HEK293 (cell line): ENCODE measurements around the gene PDE4B.

Experiments
- CTCF ChIA-PET: fragments of 350-600 bp; formaldehyde crosslinking; extraction: SDS; loops from one replicate; lab custom pipeline; 2021; ENCODE audit warnings: antibody characterized with exemption; lab: Yijun Ruan, JAX
- POLR2A ChIA-PET: fragments of 300-600 bp; formaldehyde crosslinking; extraction: SDS; loops from one replicate; lab custom pipeline; 2020; ENCODE audit warnings: antibody characterized with exemption, inconsistent platforms; lab: Yijun Ruan, JAX
- H3K27ac ChIP-seq: fragments of 200-500 bp; sonication (Bioruptor generic); 2 replicates; pipeline ENCODE4 v1.5.1; 2014; ENCODE audit warnings: low read depth, low read length, control low read depth, inconsistent platforms; ENCODE audit errors: extremely low read depth
- H3K36me3 ChIP-seq, 2 experiments: fragments of 200-500 bp in 1 of 2; sonication (Bioruptor generic) in 1 of 2; 1 replicate in 1 of 2; 2 replicates in 1 of 2; pipeline ENCODE4 v1.5.1; 2014 to 2017; ENCODE audit warnings: inconsistent platforms in 2 of 2, low read length in 2 of 2; ENCODE audit not compliant: control insufficient read depth in 2 of 2, insufficient read depth in 1 of 2
- H3K4me1 ChIP-seq: fragments of 200-500 bp; sonication (Bioruptor generic); 2 replicates; pipeline ENCODE4 v1.5.1; 2014; ENCODE audit warnings: mild to moderate bottlenecking, low read length, inconsistent platforms; ENCODE audit not compliant: control insufficient read depth, insufficient read depth
- H3K4me3 ChIP-seq: 2 replicates; pipeline ENCODE4 v1.5.1; 2011; ENCODE audit warnings: low read depth, mild to moderate bottlenecking, control low read depth, low read length, moderate library complexity
- H3K9me3 ChIP-seq: fragments of 200-500 bp; sonication (Bioruptor generic); 2 replicates; pipeline ENCODE4 v1.5.1; 2014; ENCODE audit warnings: low read depth, low read length, inconsistent platforms; ENCODE audit not compliant: control insufficient read depth, insufficient read depth
- ATF2 ChIP-seq: fragments of 450-650 bp; formaldehyde crosslinking; IDR thresholded peaks from 2 replicates; pipeline ENCODE4 v1.5.1; 2016; ENCODE audit warnings: missing biosample characterization, missing genetic modification characterization, low read depth
- HOXD13 ChIP-seq: sonication (generic); formaldehyde crosslinking; IDR thresholded peaks from 2 replicates; pipeline ENCODE4 v1.8.0; 2022; ENCODE audit warnings: missing genetic modification reagents, borderline replicate concordance
- KLF1 ChIP-seq: fragments of 450-650 bp; formaldehyde crosslinking; IDR thresholded peaks from 2 replicates; pipeline ENCODE4 v1.5.1; 2016; ENCODE audit warnings: missing biosample characterization, missing genetic modification characterization
- KLF7 ChIP-seq: fragments of 450-650 bp; formaldehyde crosslinking; IDR thresholded peaks from 2 replicates; pipeline ENCODE4 v1.5.1; 2016; ENCODE audit warnings: missing biosample characterization, missing genetic modification characterization, borderline replicate concordance
- PBX3 ChIP-seq: sonication (generic); formaldehyde crosslinking; IDR thresholded peaks from 2 replicates; pipeline ENCODE4 v1.8.1; 2022; ENCODE audit warnings: mild to moderate bottlenecking, moderate library complexity, missing genetic modification reagents
- REST ChIP-seq: fragments of 450-650 bp; formaldehyde crosslinking; IDR thresholded peaks from 2 replicates; pipeline ENCODE4 v1.5.1; 2016; ENCODE audit warnings: missing biosample characterization, missing genetic modification characterization
- TRIM28 ChIP-seq: IDR thresholded peaks from 2 replicates; pipeline ENCODE4 v1.6.1; 2011; ENCODE audit warnings: low read length, control low read depth, borderline replicate concordance
- ZBTB21 ChIP-seq: fragments of 450-650 bp; formaldehyde crosslinking; IDR thresholded peaks from 2 replicates; pipeline ENCODE4 v1.5.1; 2017; ENCODE audit warnings: missing biosample characterization, missing genetic modification characterization
- ZFP69B ChIP-seq: fragments of 450-650 bp; formaldehyde crosslinking; IDR thresholded peaks from 2 replicates; pipeline ENCODE4 v1.5.1; 2016; ENCODE audit warnings: missing biosample characterization, missing genetic modification characterization
- ZNF121 ChIP-seq: fragments of 450-650 bp; formaldehyde crosslinking; IDR thresholded peaks from 2 replicates; pipeline ENCODE4 v1.5.1; 2016; ENCODE audit warnings: missing biosample characterization, missing genetic modification characterization
- ZNF26 ChIP-seq: fragments of 450-650 bp; formaldehyde crosslinking; IDR thresholded peaks from 2 replicates; pipeline ENCODE4 v1.5.1; 2016; ENCODE audit warnings: missing biosample characterization, missing genetic modification characterization
- ZNF274 ChIP-seq, 2 experiments: fragments of 200-500 bp in 1 of 2; fragments of 450-650 bp in 1 of 2; sonication (Bioruptor generic) in 1 of 2; formaldehyde crosslinking in 1 of 2; IDR thresholded peaks; 2 replicates each; pipeline versions ENCODE4 v1.5.1 to v1.6.1; 2014 to 2016; ENCODE audit warnings: borderline replicate concordance in 1 of 2, inconsistent platforms in 1 of 2, low read length in 1 of 2, missing biosample characterization in 1 of 2, missing genetic modification characterization in 1 of 2
- ZNF513 ChIP-seq: fragments of 450-650 bp; IDR thresholded peaks from 2 replicates; pipeline ENCODE4 v1.5.1; 2018; ENCODE audit warnings: missing biosample characterization, missing genetic modification characterization
- ZNF529 ChIP-seq: fragments of 450-650 bp; formaldehyde crosslinking; IDR thresholded peaks from 2 replicates; pipeline ENCODE4 v1.5.1; 2017; ENCODE audit warnings: missing genetic modification characterization, missing biosample characterization; ENCODE audit not compliant: insufficient replicate concordance
- ZNF544 ChIP-seq: fragments of 450-650 bp; formaldehyde crosslinking; IDR thresholded peaks from 2 replicates; pipeline ENCODE4 v1.5.0; 2017; ENCODE audit warnings: missing biosample characterization, missing genetic modification characterization
- ZNF555 ChIP-seq: fragments of 450-650 bp; formaldehyde crosslinking; conservative IDR thresholded peaks from 2 replicates; pipeline ENCODE4 v1.5.1; 2017; ENCODE audit warnings: missing biosample characterization, mild to moderate bottlenecking, missing genetic modification characterization, inconsistent platforms
- ZNF561 ChIP-seq: fragments of 450-650 bp; IDR thresholded peaks from 2 replicates; pipeline ENCODE4 v1.5.1; 2018; ENCODE audit warnings: missing biosample characterization, missing genetic modification characterization, borderline replicate concordance
- ZNF571 ChIP-seq: fragments of 450-650 bp; formaldehyde crosslinking; IDR thresholded peaks from 2 replicates; pipeline ENCODE4 v1.5.0; 2017; ENCODE audit warnings: missing biosample characterization, missing genetic modification characterization
- ZNF580 ChIP-seq: fragments of 450-650 bp; formaldehyde crosslinking; IDR thresholded peaks from 2 replicates; pipeline ENCODE4 v1.5.1; 2016; ENCODE audit warnings: missing biosample characterization, missing genetic modification characterization
- ZNF639 ChIP-seq: fragments of 450-650 bp; formaldehyde crosslinking; IDR thresholded peaks from 2 replicates; pipeline ENCODE4 v1.5.1; 2016; ENCODE audit warnings: missing biosample characterization, missing genetic modification characterization
- ZNF654 ChIP-seq: fragments of 450-650 bp; formaldehyde crosslinking; IDR thresholded peaks from 2 replicates; pipeline ENCODE4 v1.5.1; 2016; ENCODE audit warnings: low read depth, missing biosample characterization, missing genetic modification characterization
- ZNF677 ChIP-seq: fragments of 450-650 bp; IDR thresholded peaks from 2 replicates; pipeline ENCODE4 v1.5.0; 2018; ENCODE audit warnings: missing biosample characterization, mild to moderate bottlenecking, missing genetic modification characterization, moderate library complexity
- ZNF837 ChIP-seq: fragments of 450-650 bp; formaldehyde crosslinking; IDR thresholded peaks from 2 replicates; pipeline ENCODE4 v1.5.1; 2016; ENCODE audit warnings: missing biosample characterization, missing genetic modification characterization

Gene PDE4B

GRCh38 chr1:66365635-66366034 lies 572.9 kb downstream of the PDE4B start:
- no peak overlapping the region for H3K27ac ChIP-seq
- no peaks in the 10 kb centered on the region for H3K9me3 ChIP-seq
- no peak for TF ChIP-seq ATF2 (tag by site-specific recombination)
- TF ChIP-seq KLF7 (tag by site-specific recombination): no peak
- no peak for TF ChIP-seq ZNF654 (tag by site-specific recombination)
- TF ChIP-seq KLF1 (tag by site-specific recombination): no peak
- TF ChIP-seq ZNF580: no peak
- no peak for TF ChIP-seq ZNF274 (IDR thresholded peaks at IDR 0.05; ENCODE audit: low read length)
- TF ChIP-seq ZNF274 (tag by site-specific recombination; IDR thresholded peaks at IDR 0.05; ENCODE audit: borderline replicate concordance): no peak
- TF ChIP-seq ZNF561 (tag by site-specific recombination): no peak
- TF ChIP-seq ZNF555 (tag by site-specific recombination): no peak
- no peak for TF ChIP-seq ZNF837
- no peak for TF ChIP-seq ZNF121 (tag by site-specific recombination)
- no peak for TF ChIP-seq ZNF677 (tag by site-specific recombination)
- TF ChIP-seq ZNF639 (tag by site-specific recombination): no peak
- no peak for TF ChIP-seq HOXD13 (CRISPR knock-in tag)
- no peak for TF ChIP-seq ZBTB21
- no peak for TF ChIP-seq ZNF544 (tag by site-specific recombination)
- no peak for TF ChIP-seq ZNF26 (tag by site-specific recombination)
- TF ChIP-seq, all 188 proteins: peak for 0
- Histone ChIP-seq H3K4me1 (no peaks in the 10 kb centered on the region), H3K36me3 (peaks cover 0 to 21% of the 10 kb centered on the region in 2 experiments; a peak in 1 of 3 replicates), H3K4me3 (no peak overlapping the region)
- CTCF ChIA-PET: interaction anchor here (0.9 kb wide), 1 partner anchor 34 kb away, joined by 3 read pairs; no protein-coding TSS in a partner anchor
- POLR2A ChIA-PET: no interaction called here

GRCh38 chr1:66366634-66367033 lies 573.9 kb downstream of the PDE4B start:
- H3K4me3 ChIP-seq: no peak overlapping the region
- CTCF ChIA-PET: no interaction called here
- no peaks in the 10 kb centered on the region for H3K9me3 ChIP-seq
- H3K4me1 ChIP-seq: no peaks in the 10 kb centered on the region
- POLR2A ChIA-PET: no interaction called here
- no peak overlapping the region for H3K27ac ChIP-seq
- H3K36me3 ChIP-seq: peaks cover 0 to 21% of the 10 kb centered on the region in 2 experiments; a peak in 1 of 3 replicates
- TF ChIP-seq PBX3 (CRISPR knock-in tag): no peak
- TF ChIP-seq TRIM28: no peak
- no peak for TF ChIP-seq ZNF513
- TF ChIP-seq ZNF571: no peak
- no peak for TF ChIP-seq ZFP69B (tag by site-specific recombination)
- no peak for TF ChIP-seq REST
- TF ChIP-seq ZNF529 (tag by site-specific recombination): no peak
